Measurements from ENCODE around the gene SF3B3.
A peak's percentile ranks its signal among the peaks of the same experiment; 100 is the strongest.

SF3B3 gene

GRCh38 chr16:70589998-70590471 is 66.4 kb downstream of the SF3B3 start:
- peak; percentile 60 for DNase-seq (ENCODE audit: low read depth, low spot score)

GRCh38 chr16:70590722-70591415 is 67.3 kb downstream of the SF3B3 start:
- DNase-seq (ENCODE audit: low read depth, low spot score): no peak

- no peak for DNase-seq (ENCODE audit: low read depth, low spot score)
Observed at GRCh38 chr16:70591615-70592014, 68.0 kb downstream of the SF3B3 start.

- no peak for DNase-seq (ENCODE audit: low read depth, low spot score)
Observed at GRCh38 chr16:70592106-70592571, 68.5 kb downstream of the SF3B3 start.

GRCh38 chr16:70593544-70593943 is 69.9 kb downstream of the SF3B3 start:
- DNase-seq (ENCODE audit: low read depth, low spot score): no peak

GRCh38 chr16:70594569-70594968 is 71.0 kb downstream of the SF3B3 start:
- DNase-seq (ENCODE audit: low read depth, low spot score): no peak

GRCh38 chr16:70597135-70597835 is 73.7 kb downstream of the SF3B3 start:
- no peak for DNase-seq (ENCODE audit: low read depth, low spot score)

- no peak for DNase-seq (ENCODE audit: low read depth, low spot score)
Observed at GRCh38 chr16:70598937-70599503, 75.4 kb downstream of the SF3B3 start.

- no peak for DNase-seq (ENCODE audit: low read depth, low spot score)
Observed at GRCh38 chr16:70600730-70601129, 77.1 kb downstream of the SF3B3 start.

- no peak for DNase-seq (ENCODE audit: low read depth, low spot score)
Observed at GRCh38 chr16:70601576-70602575, 78.3 kb downstream of the SF3B3 start.

- DNase-seq (ENCODE audit: low read depth, low spot score): no peak
Observed at GRCh38 chr16:70602831-70603230, 79.2 kb downstream of the SF3B3 start.

- DNase-seq (ENCODE audit: low read depth, low spot score): no peak
Observed at GRCh38 chr16:70604407-70605282, 81.0 kb downstream of the SF3B3 start.

GRCh38 chr16:70605283-70605657 is 81.7 kb downstream of the SF3B3 start:
- DNase-seq (ENCODE audit: low read depth, low spot score): no peak

GRCh38 chr16:70608521-70608920 is 84.9 kb downstream of the SF3B3 start:
- no peak for DNase-seq (ENCODE audit: low read depth, low spot score)

GRCh38 chr16:70610273-70611223 is 86.9 kb downstream of the SF3B3 start:
- DNase-seq (ENCODE audit: low read depth, low spot score): no peak

GRCh38 chr16:70611224-70611598 is 87.6 kb downstream of the SF3B3 start:
- no peak for DNase-seq (ENCODE audit: low read depth, low spot score)

- no peak for DNase-seq (ENCODE audit: low read depth, low spot score)
Observed at GRCh38 chr16:70611785-70612303, 88.2 kb downstream of the SF3B3 start.

GRCh38 chr16:70612931-70613330 is 89.3 kb downstream of the SF3B3 start:
- no peak for DNase-seq (ENCODE audit: low read depth, low spot score)

Data from brain pericyte (primary cell).